GM06990 (cell line): Measurements from ENCODE around the gene AGFG2.

Experiments
- DNase-seq: peaks from one replicate; pipeline ENCODE4 v3.0.0-alpha.2; 2011; ENCODE audit not compliant: insufficient read length; ENCODE audit errors: extremely low read depth
- H3K27me3 ChIP-seq: replicated peaks from 2 replicates; pipeline ENCODE4 v1.6.0; 2011; ENCODE audit warnings: low read length; ENCODE audit not compliant: control insufficient read depth, insufficient read depth
- H3K36me3 ChIP-seq: 2 replicates; pipeline ENCODE4 v1.5.1; 2011; ENCODE audit warnings: low read length; ENCODE audit not compliant: control insufficient read depth, insufficient read depth
- H3K4me3 ChIP-seq: replicated peaks from 2 replicates; pipeline ENCODE4 v1.5.1; 2011; ENCODE audit warnings: low read depth, mild to moderate bottlenecking, control low read depth, low read length
- CTCF ChIP-seq: IDR thresholded peaks from 2 replicates; pipeline ENCODE4 v1.5.1; 2011; ENCODE audit warnings: low read length, control low read depth, mild to moderate bottlenecking, inconsistent platforms; ENCODE audit not compliant: insufficient read depth, poor library complexity, severe bottlenecking

Gene AGFG2

DNA sequence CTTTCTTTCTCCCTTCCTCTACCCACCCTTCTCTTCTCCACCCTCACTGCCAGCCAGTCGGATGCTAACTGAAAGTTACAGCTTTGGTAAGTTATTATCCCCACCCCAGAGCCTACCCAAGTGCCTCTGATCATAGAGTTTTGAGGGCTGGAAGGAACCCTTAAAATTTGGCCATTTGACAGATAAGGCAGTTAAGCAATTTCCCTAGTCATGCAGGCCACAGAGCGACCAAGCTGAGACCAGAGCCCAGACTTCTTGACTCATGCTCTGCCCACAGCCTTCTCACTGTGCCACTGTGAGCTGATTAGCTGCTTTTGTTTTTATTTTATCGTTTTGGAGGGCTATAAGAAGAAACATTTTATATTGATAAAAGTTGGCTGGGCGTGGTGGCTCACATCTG lies 17.5 kb downstream of the AGFG2 start:
- TF ChIP-seq CTCF: no peak
- Histone ChIP-seq H3K4me3 (no peak overlapping the region), H3K36me3 (peaks cover 23% of the 10 kb centered on the region), H3K27me3 (no peaks in the 10 kb centered on the region)
- no peak for DNase-seq

GRCh38 chr7:100559127-100559526 lies 20.1 kb downstream of the AGFG2 start:
- TF ChIP-seq CTCF: no peak
- H3K4me3 ChIP-seq: no peak overlapping the region
- H3K36me3 ChIP-seq: peaks cover 28% of the 10 kb centered on the region
- no peak for DNase-seq
- no peaks in the 10 kb centered on the region for H3K27me3 ChIP-seq

GRCh38 chr7:100561491-100562194 lies 22.6 kb downstream of the AGFG2 start:
- Histone ChIP-seq H3K4me3 (no peak overlapping the region), H3K36me3 (peaks cover 27% of the 10 kb centered on the region), H3K27me3 (no peaks in the 10 kb centered on the region)
- DNase-seq: no peak
- no peak for TF ChIP-seq CTCF

DNA sequence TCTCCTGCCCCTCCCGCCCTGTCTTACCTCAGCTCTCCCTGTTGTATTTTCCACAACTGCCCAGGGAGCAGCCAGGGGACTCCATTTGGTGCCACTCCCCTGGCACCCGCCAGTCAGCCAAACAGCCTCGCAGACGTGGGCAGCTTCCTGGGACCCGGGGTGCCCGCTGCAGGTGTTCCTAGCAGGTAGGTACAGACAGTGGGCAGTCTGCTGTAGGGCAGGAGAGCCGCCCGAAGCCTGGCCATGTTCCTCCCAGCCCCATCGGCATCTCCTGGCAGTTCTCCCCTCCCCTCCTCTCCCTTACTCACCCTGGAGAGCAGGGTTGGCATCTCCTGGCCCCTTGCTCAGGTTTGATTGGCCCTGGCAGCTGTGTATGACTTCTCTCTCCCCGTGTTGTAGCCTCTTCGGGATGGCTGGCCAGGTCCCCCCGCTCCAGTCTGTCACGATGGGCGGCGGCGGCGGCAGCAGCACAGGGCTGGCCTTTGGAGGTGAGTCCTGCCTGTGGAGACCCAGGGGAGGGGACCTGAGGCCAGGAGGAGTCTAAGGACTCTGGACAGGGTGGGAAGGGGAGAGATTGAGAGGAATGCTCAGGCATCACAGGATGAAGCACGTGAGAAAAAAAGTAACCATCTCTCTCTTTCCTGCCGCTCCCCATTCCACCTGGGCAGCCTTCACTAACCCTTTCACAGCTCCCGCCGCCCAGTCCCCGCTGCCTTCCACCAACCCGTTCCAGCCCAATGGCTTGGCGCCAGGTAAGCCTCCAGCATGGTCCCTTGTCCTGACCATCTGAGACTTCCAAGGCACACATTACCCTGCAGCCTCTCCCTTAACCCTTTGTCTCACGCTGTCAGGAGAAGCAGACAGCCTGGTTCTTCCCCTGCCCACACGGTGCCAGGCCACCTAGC lies 23.4 kb downstream of the AGFG2 start:
- TF ChIP-seq CTCF: no peak
- peaks cover 26% of the 10 kb centered on the region for H3K36me3 ChIP-seq
- no peak for DNase-seq
- H3K4me3 ChIP-seq: no peak overlapping the region
- H3K27me3 ChIP-seq: no peaks in the 10 kb centered on the region

DNA sequence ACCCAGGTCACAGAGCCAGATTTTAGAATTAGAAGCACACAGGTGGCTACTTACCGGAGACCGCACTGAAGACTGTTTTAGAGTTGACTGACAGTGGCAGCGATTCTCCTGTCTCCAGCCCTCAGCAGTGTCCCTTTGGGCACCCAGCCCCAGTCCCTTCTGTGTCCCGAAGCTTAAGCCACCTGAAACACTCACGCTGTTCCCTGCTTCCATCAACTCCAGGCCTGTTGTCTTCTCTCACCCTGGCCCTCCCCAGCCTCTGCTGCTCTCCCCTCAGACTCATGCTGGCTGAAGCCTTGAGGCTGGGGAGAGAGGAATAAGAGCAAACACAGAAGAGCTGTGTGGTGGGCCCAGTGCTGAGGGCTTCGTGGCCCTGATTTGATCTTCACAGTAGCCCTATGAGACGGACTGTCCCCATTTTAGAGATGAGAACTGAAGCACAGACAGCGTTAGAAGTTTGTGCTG lies 24.1 kb downstream of the AGFG2 start:
- DNase-seq: no peak
- Histone ChIP-seq H3K27me3 (no peaks in the 10 kb centered on the region), H3K4me3 (no peak overlapping the region), H3K36me3 (peaks cover 26% of the 10 kb centered on the region)
- no peak for TF ChIP-seq CTCF
